IPS DF 4.7 (cell line): ENCODE results near the gene ABI1.

Source experiments
- DNase-seq: peaks from one replicate; pipeline ENCODE4 v3.0.0-alpha.2; 2013; ENCODE audit warnings: low spot score; ENCODE audit errors: extremely low read depth

ABI1 gene

GRCh38 chr10:26855186-26855585 lies 5.6 kb downstream of the ABI1 start:
- no peak for DNase-seq

GRCh38 chr10:26854524-26854923 lies 6.2 kb downstream of the ABI1 start:
- no peak for DNase-seq

GRCh38 chr10:26844396-26844975 lies 16.3 kb downstream of the ABI1 start:
- no peak for DNase-seq

GRCh38 chr10:26843736-26844135 lies 17.0 kb downstream of the ABI1 start:
- no peak for DNase-seq

- DNase-seq, result no peak
These were observed 18.9 kb downstream of the ABI1 start for GRCh38 chr10:26841733-26842317.

GRCh38 chr10:26840938-26841732 lies 19.6 kb downstream of the ABI1 start:
- no peak for DNase-seq

GRCh38 chr10:26839966-26840627 lies 20.7 kb downstream of the ABI1 start:
- no peak for DNase-seq

GRCh38 chr10:26837139-26837538 lies 23.6 kb downstream of the ABI1 start:
- no peak for DNase-seq

GRCh38 chr10:26835025-26835424 lies 25.7 kb downstream of the ABI1 start:
- DNase-seq, result no peak

GRCh38 chr10:26832960-26833359 lies 27.8 kb downstream of the ABI1 start:
- DNase-seq, result no peak

- DNase-seq, result no peak
These were observed 28.8 kb downstream of the ABI1 start for GRCh38 chr10:26831936-26832335.

- no peak for DNase-seq
These were observed 30.8 kb downstream of the ABI1 start for GRCh38 chr10:26829810-26830515.

- DNase-seq, result no peak
These were observed 36.6 kb downstream of the ABI1 start for GRCh38 chr10:26824015-26824690.

GRCh38 chr10:26821699-26822570 lies 38.8 kb downstream of the ABI1 start:
- no peak for DNase-seq

- no peak for DNase-seq
These were observed 45.3 kb downstream of the ABI1 start for GRCh38 chr10:26815500-26815899.

- DNase-seq, result no peak
These were observed 50.2 kb downstream of the ABI1 start for GRCh38 chr10:26810435-26811026.

GRCh38 chr10:26809973-26810372 lies 50.8 kb downstream of the ABI1 start:
- DNase-seq, result no peak

GRCh38 chr10:26807532-26807931 lies 53.2 kb downstream of the ABI1 start:
- no peak for DNase-seq

- no peak for DNase-seq
These were observed 54.2 kb downstream of the ABI1 start for GRCh38 chr10:26806557-26806956.
